Measurements from ENCODE around the gene CREG2. TPM values are rescaled to one million over a fixed set of nuclear protein-coding genes. Genes with fewer than 3 reads are reported as not detected.

CREG2 gene
- total and polyA plus RNA-seq, 7 donors: 0.04 to 0.34 (median 0.10) TPM; not detected in 3

- WGBS, 3 donors: 52 to 72% (median 71%) methylated on average over 4 of the region's 4 CpGs
- Histone ChIP-seq H3K4me1 (no peaks in the 10 kb centered on the region), H3K27ac (no peak overlapping the region), H3K36me3 (ENCODE audit: insufficient read depth in 1 of 2, low read depth in 1 of 2) (no peaks in the 10 kb centered on the region), H3K9me3 (no peaks in the 10 kb centered on the region), H3K27me3 (ENCODE audit: insufficient read depth in 3 of 3, low read length in 2 of 3) (no peaks in the 10 kb centered on the region), H3K4me3 (no peak overlapping the region)
- ATAC-seq (no peak), DNase-seq (no peak)
- intact Hi-C loops (cut with DNase I): no loop called here
- TF ChIP-seq, protein P1, sequence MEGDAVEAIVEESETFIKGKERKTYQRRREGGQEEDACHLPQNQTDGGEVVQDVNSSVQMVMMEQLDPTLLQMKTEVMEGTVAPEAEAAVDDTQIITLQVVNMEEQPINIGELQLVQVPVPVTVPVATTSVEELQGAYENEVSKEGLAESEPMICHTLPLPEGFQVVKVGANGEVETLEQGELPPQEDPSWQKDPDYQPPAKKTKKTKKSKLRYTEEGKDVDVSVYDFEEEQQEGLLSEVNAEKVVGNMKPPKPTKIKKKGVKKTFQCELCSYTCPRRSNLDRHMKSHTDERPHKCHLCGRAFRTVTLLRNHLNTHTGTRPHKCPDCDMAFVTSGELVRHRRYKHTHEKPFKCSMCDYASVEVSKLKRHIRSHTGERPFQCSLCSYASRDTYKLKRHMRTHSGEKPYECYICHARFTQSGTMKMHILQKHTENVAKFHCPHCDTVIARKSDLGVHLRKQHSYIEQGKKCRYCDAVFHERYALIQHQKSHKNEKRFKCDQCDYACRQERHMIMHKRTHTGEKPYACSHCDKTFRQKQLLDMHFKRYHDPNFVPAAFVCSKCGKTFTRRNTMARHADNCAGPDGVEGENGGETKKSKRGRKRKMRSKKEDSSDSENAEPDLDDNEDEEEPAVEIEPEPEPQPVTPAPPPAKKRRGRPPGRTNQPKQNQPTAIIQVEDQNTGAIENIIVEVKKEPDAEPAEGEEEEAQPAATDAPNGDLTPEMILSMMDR (IDR thresholded peaks at IDR 0.05): no peak
Observed at GRCh38 chr2:101362777-101363176, 24.5 kb downstream of the CREG2 start.

GRCh38 chr2:101362316-101362715 lies 25.0 kb downstream of the CREG2 start:
- ATAC-seq: no peak
- 81 to 88% (median 88%) methylated on average over 3 of the region's 3 CpGs for WGBS, 3 donors
- H3K9me3 ChIP-seq: no peaks in the 10 kb centered on the region
- DNase-seq: no peak
- no peak overlapping the region for H3K27ac ChIP-seq
- TF ChIP-seq, protein P1 (IDR thresholded peaks at IDR 0.05): no peak
- H3K36me3 ChIP-seq (ENCODE audit: insufficient read depth in 1 of 2, low read depth in 1 of 2): no peaks in the 10 kb centered on the region
- H3K4me1 ChIP-seq: no peaks in the 10 kb centered on the region
- H3K4me3 ChIP-seq: no peak overlapping the region
- intact Hi-C loops (cut with DNase I): no loop called here
- H3K27me3 ChIP-seq (ENCODE audit: insufficient read depth in 3 of 3, low read length in 2 of 3): no peaks in the 10 kb centered on the region

DNA sequence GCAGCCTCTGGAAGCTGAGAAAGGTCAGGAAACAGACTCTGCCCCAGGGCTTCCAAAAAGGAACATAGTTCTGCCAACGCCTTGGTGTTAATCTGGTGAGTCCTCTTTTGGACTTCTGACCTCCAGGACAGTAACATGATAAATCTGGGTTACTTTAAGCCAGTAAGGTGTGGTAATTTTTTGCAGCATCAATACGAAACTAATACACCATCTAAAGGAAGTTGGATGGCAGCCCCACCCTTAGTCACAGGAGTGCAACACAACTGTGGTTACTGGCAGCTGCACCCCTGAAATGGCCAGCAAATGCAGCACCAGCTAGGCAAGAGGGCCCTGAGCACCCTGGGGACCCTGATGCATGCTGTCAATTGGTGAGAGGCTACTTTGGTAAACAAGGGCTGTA lies 25.8 kb downstream of the CREG2 start:
- H3K27me3 ChIP-seq (ENCODE audit: insufficient read depth in 3 of 3, low read length in 2 of 3): no peaks in the 10 kb centered on the region
- no peaks in the 10 kb centered on the region for H3K4me1 ChIP-seq
- H3K27ac ChIP-seq: no peak overlapping the region
- intact Hi-C loops (cut with DNase I): no loop called here
- no peak overlapping the region for H3K4me3 ChIP-seq
- 29 to 57% (median 40%) methylated on average over 2 of the region's 2 CpGs for WGBS, 3 donors
- no peaks in the 10 kb centered on the region for H3K36me3 ChIP-seq (ENCODE audit: insufficient read depth in 1 of 2, low read depth in 1 of 2)
- ATAC-seq: no peak
- no peak for DNase-seq
- TF ChIP-seq, protein P1 (IDR thresholded peaks at IDR 0.05): no peak
- no peaks in the 10 kb centered on the region for H3K9me3 ChIP-seq

DNA sequence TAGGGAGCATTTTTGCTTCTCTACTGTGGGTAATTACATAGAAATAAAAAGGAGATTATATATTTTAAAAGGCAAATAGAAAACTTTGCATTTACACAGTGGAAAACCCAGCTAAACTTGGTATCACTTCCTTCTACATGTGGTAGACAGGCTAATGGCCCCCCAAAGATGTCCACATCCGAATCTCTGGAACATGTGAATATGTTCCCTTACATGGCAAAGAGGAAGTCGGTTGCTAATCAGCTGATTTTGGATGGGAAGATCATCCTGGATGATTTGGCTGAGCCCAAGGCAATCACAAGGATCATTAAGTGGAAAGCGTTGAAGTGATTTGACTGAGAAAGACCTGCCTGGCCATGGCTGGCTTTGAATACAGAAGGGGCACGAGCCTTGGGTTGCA lies 26.2 kb downstream of the CREG2 start:
- 37 to 51% (median 47%) methylated on average over 4 of the region's 4 CpGs for WGBS, 3 donors
- no peaks in the 10 kb centered on the region for H3K36me3 ChIP-seq (ENCODE audit: insufficient read depth in 1 of 2, low read depth in 1 of 2)
- H3K4me3 ChIP-seq: no peak overlapping the region
- DNase-seq (no peak), ATAC-seq (no peak)
- no peaks in the 10 kb centered on the region for H3K4me1 ChIP-seq
- no peaks in the 10 kb centered on the region for H3K27me3 ChIP-seq (ENCODE audit: insufficient read depth in 3 of 3, low read length in 2 of 3)
- H3K9me3 ChIP-seq: no peaks in the 10 kb centered on the region
- TF ChIP-seq, protein P1 (IDR thresholded peaks at IDR 0.05): no peak
- H3K27ac ChIP-seq: no peak overlapping the region
- intact Hi-C loops (cut with DNase I): no loop called here

DNA sequence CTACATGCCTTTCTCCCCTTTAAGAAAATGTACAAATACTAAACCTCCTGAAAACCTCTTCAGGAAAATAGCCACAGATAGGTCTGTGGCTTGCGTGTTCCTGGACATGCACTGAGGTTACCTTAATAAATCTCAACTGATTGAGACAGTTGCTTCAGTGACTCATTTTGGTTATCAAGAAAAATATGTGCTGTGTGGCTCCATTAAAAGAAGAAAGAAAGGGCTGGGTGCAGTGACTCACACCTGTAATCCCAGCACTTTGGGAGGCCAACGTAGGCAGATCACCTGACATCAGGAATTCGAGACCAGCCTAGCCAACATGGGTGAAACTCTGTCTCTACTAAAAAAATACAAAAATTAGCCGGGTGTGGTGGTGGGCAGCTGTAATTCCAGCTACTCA lies 27.1 kb downstream of the CREG2 start:
- whole genome bisulfite sequencing, 3 donors: 65 to 89% (median 68%) methylated on average over 3 to 4 of the region's 4 CpGs
- H3K27me3 ChIP-seq (ENCODE audit: insufficient read depth in 3 of 3, low read length in 2 of 3): no peaks in the 10 kb centered on the region
- no peak overlapping the region for H3K4me3 ChIP-seq
- intact Hi-C loops (cut with DNase I): no loop called here
- TF ChIP-seq, protein P1 (IDR thresholded peaks at IDR 0.05): no peak
- no peaks in the 10 kb centered on the region for H3K36me3 ChIP-seq (ENCODE audit: insufficient read depth in 1 of 2, low read depth in 1 of 2)
- DNase-seq (no peak), ATAC-seq (no peak)
- H3K27ac ChIP-seq: no peak overlapping the region
- H3K4me1 ChIP-seq: no peaks in the 10 kb centered on the region
- no peaks in the 10 kb centered on the region for H3K9me3 ChIP-seq
